HEK293 (cell line): Measurements from ENCODE around the gene VCL.

ENCODE experiments used
- CTCF ChIA-PET: fragments of 350-600 bp; formaldehyde crosslinking; extraction: SDS; loops from one replicate; lab custom pipeline; 2021; ENCODE audit warnings: antibody characterized with exemption; lab: Yijun Ruan, JAX
- POLR2A ChIA-PET: fragments of 300-600 bp; formaldehyde crosslinking; extraction: SDS; loops from one replicate; lab custom pipeline; 2020; ENCODE audit warnings: antibody characterized with exemption, inconsistent platforms; lab: Yijun Ruan, JAX
- H3K27ac ChIP-seq: fragments of 200-500 bp; sonication (Bioruptor generic); 2 replicates; pipeline ENCODE4 v1.5.1; 2014; ENCODE audit warnings: low read depth, low read length, control low read depth, inconsistent platforms; ENCODE audit errors: extremely low read depth
- H3K36me3 ChIP-seq, 2 experiments: fragments of 200-500 bp in 1 of 2; sonication (Bioruptor generic) in 1 of 2; 1 replicate in 1 of 2; 2 replicates in 1 of 2; pipeline ENCODE4 v1.5.1; 2014 to 2017; ENCODE audit warnings: inconsistent platforms in 2 of 2, low read length in 2 of 2; ENCODE audit not compliant: control insufficient read depth in 2 of 2, insufficient read depth in 1 of 2
- H3K4me1 ChIP-seq: fragments of 200-500 bp; sonication (Bioruptor generic); 2 replicates; pipeline ENCODE4 v1.5.1; 2014; ENCODE audit warnings: mild to moderate bottlenecking, low read length, inconsistent platforms; ENCODE audit not compliant: control insufficient read depth, insufficient read depth
- H3K4me3 ChIP-seq: 2 replicates; pipeline ENCODE4 v1.5.1; 2011; ENCODE audit warnings: low read depth, mild to moderate bottlenecking, control low read depth, low read length, moderate library complexity
- H3K9me3 ChIP-seq: fragments of 200-500 bp; sonication (Bioruptor generic); 2 replicates; pipeline ENCODE4 v1.5.1; 2014; ENCODE audit warnings: low read depth, low read length, inconsistent platforms; ENCODE audit not compliant: control insufficient read depth, insufficient read depth
- BCL11A ChIP-seq: fragments of 450-650 bp; formaldehyde crosslinking; IDR thresholded peaks from 2 replicates; pipeline ENCODE4 v1.5.1; 2016; ENCODE audit warnings: low read depth, missing biosample characterization, missing genetic modification characterization
- HOXC10 ChIP-seq: sonication (generic); formaldehyde crosslinking; IDR thresholded peaks from 2 replicates; pipeline ENCODE4 v1.8.1; 2023; ENCODE audit warnings: mild to moderate bottlenecking, missing genetic modification reagents
- IKZF3 ChIP-seq: fragments of 450-650 bp; IDR thresholded peaks from 2 replicates; pipeline ENCODE4 v1.5.0; 2018; ENCODE audit warnings: missing biosample characterization, mild to moderate bottlenecking, missing genetic modification characterization, moderate library complexity
- KLF10 ChIP-seq: fragments of 450-650 bp; IDR thresholded peaks from 2 replicates; pipeline ENCODE4 v1.5.1; 2018; ENCODE audit warnings: missing biosample characterization, mild to moderate bottlenecking, missing genetic modification characterization
- OSR2 ChIP-seq: fragments of 450-650 bp; formaldehyde crosslinking; IDR thresholded peaks from 2 replicates; pipeline ENCODE4 v1.5.1; 2016; ENCODE audit warnings: missing biosample characterization, missing genetic modification characterization
- SALL2 ChIP-seq: fragments of 450-650 bp; formaldehyde crosslinking; IDR thresholded peaks from 2 replicates; pipeline ENCODE4 v1.5.0; 2017; ENCODE audit warnings: missing biosample characterization, mild to moderate bottlenecking, missing genetic modification characterization, borderline replicate concordance
- ZBTB17 ChIP-seq: fragments of 450-650 bp; formaldehyde crosslinking; IDR thresholded peaks from 2 replicates; pipeline ENCODE4 v1.5.1; 2016; ENCODE audit warnings: missing biosample characterization, missing genetic modification characterization
- ZBTB8A ChIP-seq: fragments of 450-650 bp; formaldehyde crosslinking; IDR thresholded peaks from 2 replicates; pipeline ENCODE4 v1.5.1; 2016; ENCODE audit warnings: missing biosample characterization, missing genetic modification characterization
- ZFP37 ChIP-seq: fragments of 450-650 bp; formaldehyde crosslinking; IDR thresholded peaks from 2 replicates; pipeline ENCODE4 v1.5.1; 2016; ENCODE audit warnings: missing biosample characterization, missing genetic modification characterization
- ZFP69B ChIP-seq: fragments of 450-650 bp; formaldehyde crosslinking; IDR thresholded peaks from 2 replicates; pipeline ENCODE4 v1.5.1; 2016; ENCODE audit warnings: missing biosample characterization, missing genetic modification characterization
- ZNF140 ChIP-seq: fragments of 450-650 bp; formaldehyde crosslinking; IDR thresholded peaks from 2 replicates; pipeline ENCODE4 v1.5.1; 2016; ENCODE audit warnings: missing biosample characterization, missing genetic modification characterization
- ZNF146 ChIP-seq: fragments of 450-650 bp; formaldehyde crosslinking; IDR thresholded peaks from 2 replicates; pipeline ENCODE4 v1.5.1; 2016; ENCODE audit warnings: missing biosample characterization, missing genetic modification characterization
- ZNF211 ChIP-seq: fragments of 450-650 bp; formaldehyde crosslinking; IDR thresholded peaks from 2 replicates; pipeline ENCODE4 v1.5.1; 2016; ENCODE audit warnings: low read depth, missing biosample characterization, missing genetic modification characterization
- ZNF610 ChIP-seq: fragments of 450-650 bp; formaldehyde crosslinking; IDR thresholded peaks from 2 replicates; pipeline ENCODE4 v1.5.1; 2016; ENCODE audit warnings: missing biosample characterization, missing genetic modification characterization, borderline replicate concordance
- ZNF629 ChIP-seq: fragments of 450-650 bp; formaldehyde crosslinking; IDR thresholded peaks from 2 replicates; pipeline ENCODE4 v1.5.1; 2017; ENCODE audit warnings: missing biosample characterization, missing genetic modification characterization
- ZNF639 ChIP-seq: fragments of 450-650 bp; formaldehyde crosslinking; IDR thresholded peaks from 2 replicates; pipeline ENCODE4 v1.5.1; 2016; ENCODE audit warnings: missing biosample characterization, missing genetic modification characterization
- ZNF677 ChIP-seq: fragments of 450-650 bp; IDR thresholded peaks from 2 replicates; pipeline ENCODE4 v1.5.0; 2018; ENCODE audit warnings: missing biosample characterization, mild to moderate bottlenecking, missing genetic modification characterization, moderate library complexity
- ZNF692 ChIP-seq: fragments of 450-650 bp; formaldehyde crosslinking; IDR thresholded peaks from 2 replicates; pipeline ENCODE4 v1.5.1; 2016; ENCODE audit warnings: missing biosample characterization, missing genetic modification characterization
- ZNF776 ChIP-seq: fragments of 450-650 bp; formaldehyde crosslinking; IDR thresholded peaks from 2 replicates; pipeline ENCODE4 v1.5.0; 2017; ENCODE audit warnings: missing biosample characterization, missing genetic modification characterization, borderline replicate concordance
- ZNF837 ChIP-seq: fragments of 450-650 bp; formaldehyde crosslinking; IDR thresholded peaks from 2 replicates; pipeline ENCODE4 v1.5.1; 2016; ENCODE audit warnings: missing biosample characterization, missing genetic modification characterization
- ZSCAN18 ChIP-seq: fragments of 450-650 bp; formaldehyde crosslinking; IDR thresholded peaks from 2 replicates; pipeline ENCODE4 v1.5.1; 2016; ENCODE audit warnings: missing biosample characterization, missing genetic modification characterization
- TF ChIP-seq, protein P1 (sequence below): fragments of 450-650 bp; formaldehyde crosslinking; IDR thresholded peaks from 2 replicates; pipeline ENCODE4 v1.5.1; 2016; ENCODE audit warnings: missing biosample characterization, missing genetic modification characterization, borderline replicate concordance
- TF ChIP-seq, protein P2 (sequence below): fragments of 450-650 bp; IDR thresholded peaks from 2 replicates; pipeline ENCODE4 v1.5.1; 2018; ENCODE audit warnings: missing biosample characterization, missing genetic modification characterization
- TF ChIP-seq, protein P3 (sequence below): fragments of 450-650 bp; formaldehyde crosslinking; IDR thresholded peaks from 2 replicates; pipeline ENCODE4 v1.5.1; 2016; ENCODE audit warnings: missing biosample characterization, missing genetic modification characterization

Gene VCL

GRCh38 chr10:74021248-74022055, 23.5 kb downstream of the VCL start:
- CTCF ChIA-PET: interaction anchor here (0.7 to 0.9 kb wide), 3 partner anchors 13 to 221 kb away, joined by 3 to 8 read pairs (median 3); no protein-coding TSS in a partner anchor
- Histone ChIP-seq H3K36me3 (peaks cover 0 to 3% of the 10 kb centered on the region in 2 experiments; a peak in 2 of 3 replicates), H3K9me3 (no peaks in the 10 kb centered on the region), H3K27ac (peak overlapping the region; percentile 32; the same call in 1 of the 2 replicates), H3K4me3 (no peak overlapping the region), H3K4me1 (peaks cover 14% of the 10 kb centered on the region)
- POLR2A ChIA-PET: interaction anchor here (0.6 to 2.9 kb wide), 2 partner anchors 11 to 22 kb away, joined by 6 to 14 read pairs; no protein-coding TSS in a partner anchor
- TF ChIP-seq, protein P1, sequence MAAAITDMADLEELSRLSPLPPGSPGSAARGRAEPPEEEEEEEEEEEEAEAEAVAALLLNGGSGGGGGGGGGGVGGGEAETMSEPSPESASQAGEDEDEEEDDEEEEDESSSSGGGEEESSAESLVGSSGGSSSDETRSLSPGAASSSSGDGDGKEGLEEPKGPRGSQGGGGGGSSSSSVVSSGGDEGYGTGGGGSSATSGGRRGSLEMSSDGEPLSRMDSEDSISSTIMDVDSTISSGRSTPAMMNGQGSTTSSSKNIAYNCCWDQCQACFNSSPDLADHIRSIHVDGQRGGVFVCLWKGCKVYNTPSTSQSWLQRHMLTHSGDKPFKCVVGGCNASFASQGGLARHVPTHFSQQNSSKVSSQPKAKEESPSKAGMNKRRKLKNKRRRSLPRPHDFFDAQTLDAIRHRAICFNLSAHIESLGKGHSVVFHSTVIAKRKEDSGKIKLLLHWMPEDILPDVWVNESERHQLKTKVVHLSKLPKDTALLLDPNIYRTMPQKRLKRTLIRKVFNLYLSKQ (tag by site-specific recombination): no peak
- TF ChIP-seq ZFP37 (tag by site-specific recombination) (no peak), ZSCAN18 (tag by site-specific recombination) (no peak), OSR2 (tag by site-specific recombination) (peak; percentile 61), ZBTB8A (no peak), ZFP69B (tag by site-specific recombination) (peak; percentile 13; the same call in 1 of the 2 replicates), ZNF692 (tag by site-specific recombination) (0 out of 2 replicates have a peak, but pooled peaks have one; percentile 10), ZNF677 (tag by site-specific recombination) (no peak), ZNF837 (tag by site-specific recombination) (no peak), ZNF610 (tag by site-specific recombination) (no peak), BCL11A (tag by site-specific recombination) (no peak), ZNF776 (tag by site-specific recombination) (no peak), ZNF639 (tag by site-specific recombination) (peak; percentile 51; the same call in 1 of the 2 replicates), SALL2 (tag by site-specific recombination) (no peak), ZNF146 (no peak), KLF10 (tag by site-specific recombination) (0 out of 2 replicates have a peak, but pooled peaks have one; percentile 42), IKZF3 (0 out of 2 replicates have a peak, but pooled peaks have one; percentile 59), ZBTB17 (tag by site-specific recombination) (peak; percentile 24; the same call in 1 of the 2 replicates), ZNF140 (tag by site-specific recombination) (no peak), ZNF211 (tag by site-specific recombination) (no peak), HOXC10 (CRISPR knock-in tag) (no peak), ZNF629 (peak; percentile 77)
- TF ChIP-seq, protein P2, sequence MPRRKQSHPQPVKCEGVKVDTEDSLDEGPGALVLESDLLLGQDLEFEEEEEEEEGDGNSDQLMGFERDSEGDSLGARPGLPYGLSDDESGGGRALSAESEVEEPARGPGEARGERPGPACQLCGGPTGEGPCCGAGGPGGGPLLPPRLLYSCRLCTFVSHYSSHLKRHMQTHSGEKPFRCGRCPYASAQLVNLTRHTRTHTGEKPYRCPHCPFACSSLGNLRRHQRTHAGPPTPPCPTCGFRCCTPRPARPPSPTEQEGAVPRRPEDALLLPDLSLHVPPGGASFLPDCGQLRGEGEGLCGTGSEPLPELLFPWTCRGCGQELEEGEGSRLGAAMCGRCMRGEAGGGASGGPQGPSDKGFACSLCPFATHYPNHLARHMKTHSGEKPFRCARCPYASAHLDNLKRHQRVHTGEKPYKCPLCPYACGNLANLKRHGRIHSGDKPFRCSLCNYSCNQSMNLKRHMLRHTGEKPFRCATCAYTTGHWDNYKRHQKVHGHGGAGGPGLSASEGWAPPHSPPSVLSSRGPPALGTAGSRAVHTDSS (tag by site-specific recombination): no peak
- TF ChIP-seq, protein P3, sequence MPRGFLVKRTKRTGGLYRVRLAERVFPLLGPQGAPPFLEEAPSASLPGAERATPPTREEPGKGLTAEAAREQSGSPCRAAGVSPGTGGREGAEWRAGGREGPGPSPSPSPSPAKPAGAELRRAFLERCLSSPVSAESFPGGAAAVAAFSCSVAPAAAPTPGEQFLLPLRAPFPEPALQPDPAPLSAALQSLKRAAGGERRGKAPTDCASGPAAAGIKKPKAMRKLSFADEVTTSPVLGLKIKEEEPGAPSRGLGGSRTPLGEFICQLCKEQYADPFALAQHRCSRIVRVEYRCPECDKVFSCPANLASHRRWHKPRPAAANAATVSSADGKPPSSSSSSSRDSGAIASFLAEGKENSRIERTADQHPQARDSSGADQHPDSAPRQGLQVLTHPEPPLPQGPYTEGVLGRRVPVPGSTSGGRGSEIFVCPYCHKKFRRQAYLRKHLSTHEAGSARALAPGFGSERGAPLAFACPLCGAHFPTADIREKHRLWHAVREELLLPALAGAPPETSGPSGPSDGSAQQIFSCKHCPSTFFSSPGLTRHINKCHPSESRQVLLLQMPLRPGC (tag by site-specific recombination): peak; percentile 19; the same call in 1 of the 2 replicates
